Kidney (tissue), 14 donors: ENCODE data around the gene CDH13. TPM values are rescaled to one million over a fixed set of nuclear protein-coding genes. Genes with fewer than 3 reads are reported as not detected.

Experiments used
- DNase-seq, 5 donors: peaks; one replicate each; pipeline ENCODE4 v3.0.0-alpha.2; 2013 to 2020
- FAIRE-seq: peaks from 2 replicates; lab custom pipeline; 2012; peaks lifted over from hg19 to GRCh38; lab: Jason Lieb, UNC
- H3K27ac ChIP-seq, 2 donors: one replicate each; pipeline ENCODE4 v1.7.0; 2013; ENCODE audit warnings: low read depth in 2 of 2, low read length in 2 of 2, inconsistent platforms in 1 of 2
- H3K27me3 ChIP-seq: one replicate; pipeline ENCODE4 v1.7.1; 2013; ENCODE audit warnings: low read length, inconsistent platforms; ENCODE audit not compliant: control insufficient read depth, insufficient read depth
- H3K36me3 ChIP-seq, 3 donors: one replicate each; pipeline versions ENCODE4 v1.7.0 to v1.7.1; 2013; ENCODE audit warnings: low read length in 3 of 3, control low read depth in 1 of 3, inconsistent platforms in 1 of 3; ENCODE audit not compliant: insufficient read depth in 3 of 3, control insufficient read depth in 2 of 3
- H3K4me1 ChIP-seq, 3 donors: one replicate each; pipeline versions ENCODE4 v1.7.0 to v1.7.1; 2013; ENCODE audit warnings: low read length in 3 of 3, inconsistent platforms in 1 of 3, low read depth in 1 of 3; ENCODE audit not compliant: control insufficient read depth in 2 of 3, insufficient read depth in 2 of 3
- H3K4me3 ChIP-seq, 3 donors: one replicate each; pipeline versions ENCODE4 v1.7.0 to v1.8.1; 2013; ENCODE audit warnings: low read length in 3 of 3, control low read depth in 1 of 3, inconsistent platforms in 1 of 3
- H3K9ac ChIP-seq, 3 donors: one replicate each; pipeline versions ENCODE4 v1.7.0 to v1.7.1; 2013; ENCODE audit warnings: low read length in 3 of 3, control low read depth in 1 of 3, inconsistent platforms in 1 of 3
- H3K9me3 ChIP-seq, 3 donors: one replicate each; pipeline versions ENCODE4 v1.7.0 to v1.7.1; 2013; ENCODE audit warnings: low read length in 3 of 3, control low read depth in 1 of 3, inconsistent platforms in 1 of 3; ENCODE audit not compliant: control insufficient read depth in 2 of 3, insufficient read depth in 1 of 3
- intact Hi-C: fragments of 100-400 bp; cut with DNase I; formaldehyde crosslinking; loops from one replicate; pipeline ENCODE4 v1.11.1; 2022
- polyA plus RNA-seq: library from polyadenylated mRNA; stranded (reverse); fragments of 350-450 nt; fragmentation: Illumina TruSeq; extraction: RNeasy Lipid Tissue Mini Kit (QIAGEN cat#74804); gene quantifications from one replicate; pipeline ENCODE4 v1.2.3, GENCODE V29; 2014; ENCODE audit warnings: low read depth, low replicate concordance; ENCODE audit not compliant: insufficient read depth
- total RNA-seq: library from RNA; stranded (reverse); fragmentation: NEBNext Ultra II Directional; extraction: Animal tissue kit (Norgen Biotek cat#: 25700); gene quantifications from one replicate; pipeline ENCODE4 v1.2.1, GENCODE V29; 2021
- TF ChIP-seq, protein P1 (sequence below): IDR thresholded peaks from 3 replicates; pipeline ENCODE4 v1.5.1; 2012; ENCODE audit warnings: mild to moderate bottlenecking, moderate library complexity, borderline replicate concordance; ENCODE audit not compliant: insufficient read depth; ENCODE audit errors: extremely low read depth
- donor health status: control.
- donor health status: control.
- donor health status: control.
- donor health status: control.
- donor health status: control.
- donor health status: DM: yes; HTN: yes; CAD: no.
- donor health status: Normal renal cell carcinoma (clear cell type).

CDH13 gene
- total and polyA plus RNA-seq, 2 donors from 2014 or later = 4.8 to 13.8 TPM

- H3K4me3 ChIP-seq = no peak overlapping the region
- no peaks in the 10 kb centered on the region for H3K27me3 ChIP-seq
- H3K9ac ChIP-seq = no peak overlapping the region
- intact Hi-C loops = no loop called here
- no peaks in the 10 kb centered on the region for H3K36me3 ChIP-seq
- no peak for DNase-seq
- no peak overlapping the region for H3K27ac ChIP-seq
- TF ChIP-seq, protein P1, sequence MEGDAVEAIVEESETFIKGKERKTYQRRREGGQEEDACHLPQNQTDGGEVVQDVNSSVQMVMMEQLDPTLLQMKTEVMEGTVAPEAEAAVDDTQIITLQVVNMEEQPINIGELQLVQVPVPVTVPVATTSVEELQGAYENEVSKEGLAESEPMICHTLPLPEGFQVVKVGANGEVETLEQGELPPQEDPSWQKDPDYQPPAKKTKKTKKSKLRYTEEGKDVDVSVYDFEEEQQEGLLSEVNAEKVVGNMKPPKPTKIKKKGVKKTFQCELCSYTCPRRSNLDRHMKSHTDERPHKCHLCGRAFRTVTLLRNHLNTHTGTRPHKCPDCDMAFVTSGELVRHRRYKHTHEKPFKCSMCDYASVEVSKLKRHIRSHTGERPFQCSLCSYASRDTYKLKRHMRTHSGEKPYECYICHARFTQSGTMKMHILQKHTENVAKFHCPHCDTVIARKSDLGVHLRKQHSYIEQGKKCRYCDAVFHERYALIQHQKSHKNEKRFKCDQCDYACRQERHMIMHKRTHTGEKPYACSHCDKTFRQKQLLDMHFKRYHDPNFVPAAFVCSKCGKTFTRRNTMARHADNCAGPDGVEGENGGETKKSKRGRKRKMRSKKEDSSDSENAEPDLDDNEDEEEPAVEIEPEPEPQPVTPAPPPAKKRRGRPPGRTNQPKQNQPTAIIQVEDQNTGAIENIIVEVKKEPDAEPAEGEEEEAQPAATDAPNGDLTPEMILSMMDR = no peak
- no peak for FAIRE-seq
- no peaks in the 10 kb centered on the region for H3K9me3 ChIP-seq
- no peaks in the 10 kb centered on the region for H3K4me1 ChIP-seq
Observed at GRCh38 chr16:82810077-82810476, 183.3 kb downstream of the CDH13 start.

DNA sequence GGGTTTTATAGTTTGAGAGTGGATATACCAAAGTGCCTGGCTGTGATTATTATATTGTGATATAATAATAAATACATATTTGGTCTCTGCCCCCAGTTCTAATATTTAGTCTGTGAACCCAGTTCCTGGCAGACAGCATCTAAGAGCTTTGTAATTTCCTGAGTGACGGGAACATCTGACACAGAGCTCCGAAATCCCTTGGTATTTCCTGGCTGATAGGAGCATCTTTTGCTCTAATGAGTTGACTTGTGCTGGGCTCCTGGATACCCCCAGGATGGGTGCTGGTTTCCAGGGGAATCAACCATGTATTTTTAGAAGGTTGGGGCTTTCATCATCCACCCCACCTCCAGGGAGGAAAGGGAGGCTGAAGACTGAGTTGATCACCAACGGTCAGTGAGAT is 187.3 kb downstream of the CDH13 start:
- no peak for FAIRE-seq
- Histone ChIP-seq H3K4me1 (no peaks in the 10 kb centered on the region), H3K4me3 (no peak overlapping the region), H3K36me3 (no peaks in the 10 kb centered on the region), H3K27ac (no peak overlapping the region), H3K9me3 (no peaks in the 10 kb centered on the region), H3K27me3 (no peaks in the 10 kb centered on the region), H3K9ac (no peak overlapping the region)
- intact Hi-C loops = no loop called here
- TF ChIP-seq, protein P1 = no peak
- DNase-seq = no peak

GRCh38 chr16:82819286-82819685 is 192.5 kb downstream of the CDH13 start:
- Histone ChIP-seq H3K9me3 (no peaks in the 10 kb centered on the region), H3K27me3 (no peaks in the 10 kb centered on the region), H3K9ac (no peak overlapping the region), H3K36me3 (no peaks in the 10 kb centered on the region), H3K27ac (no peak overlapping the region), H3K4me3 (no peak overlapping the region), H3K4me1 (no peaks in the 10 kb centered on the region)
- FAIRE-seq (no peak), DNase-seq (no peak)
- intact Hi-C loops = no loop called here
- TF ChIP-seq, protein P1 = no peak

- intact Hi-C loops = no loop called here
- H3K9ac ChIP-seq = no peak overlapping the region
- no peak for FAIRE-seq
- DNase-seq = no peak
- H3K27me3 ChIP-seq = no peaks in the 10 kb centered on the region
- H3K9me3 ChIP-seq = peaks cover 0 to 3% (median 0%) of the 10 kb centered on the region in 3 donors
- no peak overlapping the region for H3K27ac ChIP-seq
- H3K36me3 ChIP-seq = no peaks in the 10 kb centered on the region
- H3K4me1 ChIP-seq = no peaks in the 10 kb centered on the region
- H3K4me3 ChIP-seq = no peak overlapping the region
- TF ChIP-seq, protein P1 = no peak
Observed at GRCh38 chr16:82820855-82821254, 194.1 kb downstream of the CDH13 start.
